ENCODE measurements around the gene TMC5.
"Not testable (repeated sequence)": the region's sequence is repeated elsewhere in the genome, so short reads cannot be mapped to it uniquely, and the experiment has no call there.

DNA sequence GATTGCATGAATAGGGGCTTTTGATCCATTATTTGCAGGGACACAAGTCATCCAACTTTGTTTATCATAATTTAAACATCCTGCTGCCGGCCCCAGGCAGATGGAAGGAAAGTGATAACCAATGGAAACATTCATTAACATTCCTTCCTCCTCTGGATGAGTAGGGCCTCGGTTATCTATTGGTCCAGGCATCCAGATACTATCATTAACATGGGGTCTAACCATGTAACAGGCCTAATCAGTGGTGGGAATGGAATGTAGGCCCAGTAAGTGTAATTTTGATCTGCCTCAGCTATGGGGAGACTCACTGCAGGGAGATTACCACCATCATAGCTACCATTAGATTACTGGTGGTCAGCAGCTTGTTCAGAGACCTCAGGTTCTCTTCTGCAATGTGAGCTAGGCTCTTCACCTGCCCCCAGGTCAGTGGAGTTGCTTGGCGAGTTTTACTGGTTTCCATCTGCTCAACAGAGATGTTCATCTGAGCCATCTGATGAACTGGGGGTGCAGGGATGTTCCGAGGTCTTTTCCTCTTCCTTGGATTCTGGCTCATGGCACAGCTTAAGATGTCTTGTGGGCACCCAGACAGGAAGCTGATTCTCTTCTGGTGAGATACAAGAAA is 21.9 kb upstream of the TMC5 start:
- not testable (repeated sequence) for TF ChIP-seq RAD21 (IDR thresholded peaks at IDR 0.05 in 1 of 2, conservative IDR thresholded peaks at IDR 0.05 in 1 of 2; ENCODE audit: low read depth in 2 of 2, low read length in 2 of 2); NRF1 (IDR thresholded peaks at IDR 0.05; ENCODE audit: low read depth, low read length); PHF8 (conservative IDR thresholded peaks at IDR 0.05; ENCODE audit: low read depth, low read length); SIN3A (conservative IDR thresholded peaks at IDR 0.05 in 1 of 2, IDR thresholded peaks at IDR 0.05 in 1 of 2; ENCODE audit: low read depth in 1 of 2, low read length in 2 of 2); CEBPB (IDR thresholded peaks at IDR 0.05; ENCODE audit: low read depth, low read length); EZH2 (IDR thresholded peaks at IDR 0.05; ENCODE audit: low read depth, low read length, severe bottlenecking); YY1 (IDR thresholded peaks at IDR 0.05; ENCODE audit: low read depth, low read length); EGR1 (IDR thresholded peaks at IDR 0.05; ENCODE audit: borderline replicate concordance, low read depth, low read length)
- TF ChIP-seq, protein P1, sequence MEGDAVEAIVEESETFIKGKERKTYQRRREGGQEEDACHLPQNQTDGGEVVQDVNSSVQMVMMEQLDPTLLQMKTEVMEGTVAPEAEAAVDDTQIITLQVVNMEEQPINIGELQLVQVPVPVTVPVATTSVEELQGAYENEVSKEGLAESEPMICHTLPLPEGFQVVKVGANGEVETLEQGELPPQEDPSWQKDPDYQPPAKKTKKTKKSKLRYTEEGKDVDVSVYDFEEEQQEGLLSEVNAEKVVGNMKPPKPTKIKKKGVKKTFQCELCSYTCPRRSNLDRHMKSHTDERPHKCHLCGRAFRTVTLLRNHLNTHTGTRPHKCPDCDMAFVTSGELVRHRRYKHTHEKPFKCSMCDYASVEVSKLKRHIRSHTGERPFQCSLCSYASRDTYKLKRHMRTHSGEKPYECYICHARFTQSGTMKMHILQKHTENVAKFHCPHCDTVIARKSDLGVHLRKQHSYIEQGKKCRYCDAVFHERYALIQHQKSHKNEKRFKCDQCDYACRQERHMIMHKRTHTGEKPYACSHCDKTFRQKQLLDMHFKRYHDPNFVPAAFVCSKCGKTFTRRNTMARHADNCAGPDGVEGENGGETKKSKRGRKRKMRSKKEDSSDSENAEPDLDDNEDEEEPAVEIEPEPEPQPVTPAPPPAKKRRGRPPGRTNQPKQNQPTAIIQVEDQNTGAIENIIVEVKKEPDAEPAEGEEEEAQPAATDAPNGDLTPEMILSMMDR (IDR thresholded peaks at IDR 0.05; ENCODE audit: control extremely low read depth in 1 of 3, insufficient read depth in 1 of 3, low read depth in 1 of 3, low read length in 3 of 3): not testable (repeated sequence)
